Fibroblast of the aortic adventitia (primary cell): ENCODE measurements around the gene ANO4. TPM values are rescaled to one million over a fixed set of nuclear protein-coding genes. Genes with fewer than 3 reads are reported as not detected.
"Not testable (repeated sequence)": the region's sequence is repeated elsewhere in the genome, so short reads cannot be mapped to it uniquely, and the experiment has no call there.

Source experiments
- DNase-seq: peaks from one replicate; pipeline ENCODE4 v3.0.0-alpha.2; 2010; ENCODE audit warnings: low read depth
- H3K4me3 ChIP-seq: 2 replicates; pipeline ENCODE4 v1.5.1; 2011; ENCODE audit warnings: low read depth, mild to moderate bottlenecking, control low read depth, low read length, moderate library complexity
- CTCF ChIP-seq: IDR thresholded peaks from 2 replicates; pipeline ENCODE4 v1.5.1; 2011; ENCODE audit warnings: mild to moderate bottlenecking, low read length, control low read depth, inconsistent platforms; ENCODE audit not compliant: insufficient read depth
- total RNA-seq: library from RNA; depleted of rRNA; stranded (reverse); fragments of >200 nt; gene quantifications from 2 replicates; pipeline ENCODE4 v1.2.3, GENCODE V29; 2012; ENCODE audit warnings: low replicate concordance

The ANO4 gene
- total RNA-seq, 1 donor: 0.18 TPM

GRCh38 chr12:101089271-101089670, 294.7 kb downstream of the ANO4 start:
- no peak for TF ChIP-seq CTCF
- no peak for DNase-seq
- no peak overlapping the region for H3K4me3 ChIP-seq

DNA sequence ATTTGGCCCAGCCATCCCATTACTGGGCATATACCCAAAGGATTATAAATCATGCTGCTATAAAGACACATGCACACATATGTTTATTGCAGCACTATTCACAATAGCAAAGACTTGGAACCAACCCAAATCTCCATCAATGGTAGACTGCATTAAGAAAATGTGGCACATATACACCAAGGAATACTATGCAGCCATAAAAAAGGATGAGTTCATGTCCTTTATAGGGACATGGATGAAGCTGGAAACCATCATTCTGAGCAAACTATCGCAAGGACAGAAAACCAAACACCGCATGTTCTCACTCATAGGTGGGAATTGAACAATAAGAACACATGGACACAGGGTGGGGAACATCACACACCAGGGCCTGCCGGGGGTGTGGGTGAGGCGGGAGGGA, 295.6 kb downstream of the ANO4 start:
- not testable (repeated sequence) for H3K4me3 ChIP-seq, DNase-seq

- DNase-seq: no peak
- no peak overlapping the region for H3K4me3 ChIP-seq
- no peak for TF ChIP-seq CTCF
Measured at GRCh38 chr12:101097829-101098580, 303.4 kb downstream of the ANO4 start.

DNA sequence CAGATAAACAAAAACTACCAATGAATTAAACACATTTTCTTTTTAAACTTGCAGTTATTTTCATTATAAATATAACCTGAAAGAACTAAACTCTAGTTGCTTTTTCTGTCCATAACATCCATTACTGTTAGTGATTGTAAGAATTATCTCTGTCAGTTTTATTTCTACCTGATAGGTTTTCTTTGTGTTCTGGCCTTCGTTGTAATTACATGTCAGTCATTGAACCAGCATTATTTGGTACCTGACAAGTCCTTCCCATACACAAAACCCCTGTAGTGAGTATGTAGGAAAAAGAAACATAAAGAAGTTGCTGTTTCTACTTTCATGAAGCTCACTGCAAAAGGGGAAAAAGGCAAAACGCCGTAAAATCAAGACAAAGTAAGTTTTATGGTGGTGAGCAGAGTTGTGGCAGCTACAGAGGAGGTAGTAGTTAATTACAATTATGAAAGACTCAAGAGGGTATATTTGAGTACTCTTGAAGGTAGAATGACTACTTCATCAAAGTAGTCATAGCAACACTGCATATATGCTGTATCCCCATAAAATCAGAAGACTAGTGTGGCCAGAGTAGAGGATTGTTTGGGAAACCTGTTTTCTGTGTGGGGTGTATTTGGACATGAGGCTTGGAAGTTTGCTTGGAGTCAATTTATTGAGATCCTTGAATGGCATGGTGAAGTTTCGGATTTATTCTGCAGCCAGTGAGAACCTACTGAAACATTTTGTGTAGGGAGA, 312.6 kb downstream of the ANO4 start:
- no peak for DNase-seq
- no peak overlapping the region for H3K4me3 ChIP-seq
- no peak for TF ChIP-seq CTCF

DNA sequence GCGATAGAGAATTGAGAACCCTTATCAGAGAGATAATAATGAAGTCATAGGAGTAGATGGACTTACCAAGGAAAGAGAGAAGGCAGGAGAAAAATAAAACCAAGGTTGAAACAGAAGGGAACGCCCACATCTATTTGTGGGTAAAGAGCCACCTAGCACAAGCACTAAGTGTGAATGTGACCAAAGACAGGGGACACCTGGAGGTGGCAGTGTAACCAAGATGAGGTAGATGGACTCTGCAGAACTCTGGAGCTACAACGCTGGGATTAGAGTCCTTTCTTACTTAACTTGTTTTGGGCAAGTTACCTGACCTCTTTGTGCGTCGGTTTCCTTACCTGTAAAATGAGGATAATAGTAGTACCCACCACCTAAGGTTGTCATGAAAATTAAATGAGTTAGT, 313.6 kb downstream of the ANO4 start:
- TF ChIP-seq CTCF: no peak
- DNase-seq: no peak
- H3K4me3 ChIP-seq: no peak overlapping the region

DNA sequence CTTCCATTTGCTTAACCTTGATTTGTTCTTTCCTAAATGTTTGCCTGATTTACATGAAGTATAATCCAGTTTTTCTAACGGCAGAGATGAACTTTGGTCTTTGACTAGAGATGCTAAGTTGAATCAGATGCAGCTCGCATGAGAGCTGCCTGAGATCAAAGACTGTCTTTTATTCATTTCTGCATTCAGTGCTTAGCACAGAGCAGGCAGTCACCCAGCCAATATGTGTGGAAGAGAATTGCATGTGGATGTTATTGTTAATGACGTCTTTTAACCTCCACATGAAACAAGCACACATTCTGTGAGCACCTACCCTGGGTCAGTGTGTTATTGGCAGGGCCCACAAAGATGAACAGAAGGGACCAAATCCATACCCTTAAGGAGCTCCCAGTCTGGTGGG, 316.3 kb downstream of the ANO4 start:
- DNase-seq: no peak
- H3K4me3 ChIP-seq: no peak overlapping the region
- TF ChIP-seq CTCF: no peak

GRCh38 chr12:101111441-101111840, 316.9 kb downstream of the ANO4 start:
- TF ChIP-seq CTCF: no peak
- peak; percentile 10 for DNase-seq
- H3K4me3 ChIP-seq: no peak overlapping the region
